ENCODE data around the gene PNMA8A.

DNA sequence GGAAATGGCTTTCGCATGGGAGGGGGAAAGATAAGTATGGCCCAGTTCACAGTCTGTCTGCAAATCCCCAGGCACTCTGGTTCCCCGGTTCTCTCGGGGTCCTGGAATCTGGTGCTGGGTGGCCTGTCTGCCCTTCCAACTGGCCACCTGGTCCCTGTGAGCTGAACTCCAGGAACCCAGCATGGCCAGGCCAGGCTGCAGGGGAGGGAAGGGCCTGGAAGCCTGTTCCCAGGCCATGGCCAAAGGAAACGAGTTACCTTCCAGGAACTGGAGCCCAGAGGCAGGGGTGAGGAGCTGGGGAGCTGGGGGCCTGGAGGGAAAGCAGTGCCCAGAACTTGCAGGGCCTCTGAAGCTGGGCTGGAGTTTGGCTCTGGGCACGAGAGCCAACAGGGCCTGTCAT, 23.5 kb downstream of the PNMA8A start:
- TF ChIP-seq, protein P1, sequence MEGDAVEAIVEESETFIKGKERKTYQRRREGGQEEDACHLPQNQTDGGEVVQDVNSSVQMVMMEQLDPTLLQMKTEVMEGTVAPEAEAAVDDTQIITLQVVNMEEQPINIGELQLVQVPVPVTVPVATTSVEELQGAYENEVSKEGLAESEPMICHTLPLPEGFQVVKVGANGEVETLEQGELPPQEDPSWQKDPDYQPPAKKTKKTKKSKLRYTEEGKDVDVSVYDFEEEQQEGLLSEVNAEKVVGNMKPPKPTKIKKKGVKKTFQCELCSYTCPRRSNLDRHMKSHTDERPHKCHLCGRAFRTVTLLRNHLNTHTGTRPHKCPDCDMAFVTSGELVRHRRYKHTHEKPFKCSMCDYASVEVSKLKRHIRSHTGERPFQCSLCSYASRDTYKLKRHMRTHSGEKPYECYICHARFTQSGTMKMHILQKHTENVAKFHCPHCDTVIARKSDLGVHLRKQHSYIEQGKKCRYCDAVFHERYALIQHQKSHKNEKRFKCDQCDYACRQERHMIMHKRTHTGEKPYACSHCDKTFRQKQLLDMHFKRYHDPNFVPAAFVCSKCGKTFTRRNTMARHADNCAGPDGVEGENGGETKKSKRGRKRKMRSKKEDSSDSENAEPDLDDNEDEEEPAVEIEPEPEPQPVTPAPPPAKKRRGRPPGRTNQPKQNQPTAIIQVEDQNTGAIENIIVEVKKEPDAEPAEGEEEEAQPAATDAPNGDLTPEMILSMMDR (IDR thresholded peaks at IDR 0.05) = no peak
- TF ChIP-seq HDAC2 (IDR thresholded peaks at IDR 0.05) (no peak), EP300 (IDR thresholded peaks at IDR 0.05) (no peak)
- TF ChIP-seq, protein P2, sequence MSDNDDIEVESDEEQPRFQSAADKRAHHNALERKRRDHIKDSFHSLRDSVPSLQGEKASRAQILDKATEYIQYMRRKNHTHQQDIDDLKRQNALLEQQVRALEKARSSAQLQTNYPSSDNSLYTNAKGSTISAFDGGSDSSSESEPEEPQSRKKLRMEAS (IDR thresholded peaks at IDR 0.05) = no peak

All from A549 (cell line).